OCI-LY7 (cell line): ENCODE results near the gene SDCBP2. TPM values are rescaled to one million over a fixed set of nuclear protein-coding genes. Genes with fewer than 3 reads are reported as not detected.
A peak's percentile ranks its signal among the peaks of the same experiment; 100 is the strongest.

Experiments
- BruUV-seq: library from RNA; stranded (reverse); fragments of 400-500 nt; replicated peaks from 2 replicates; lab custom pipeline; 2021; lab: Mats Ljungman, UMichigan
- CTCF ChIA-PET: fragments of 300-600 bp; sonication (Branson Sonifier 250); formaldehyde crosslinking; loops from one replicate; lab custom pipeline; 2022; ENCODE audit warnings: antibody characterized with exemption; ENCODE audit not compliant: unreplicated experiment; lab: Charles Lee
- POLR2A ChIA-PET: fragments of 300-600 bp; sonication (Branson Sonifier 250); formaldehyde crosslinking; loops from one replicate; lab custom pipeline; 2022; ENCODE audit warnings: antibody characterized with exemption; lab: Charles Lee
- DNase-seq: peaks from one replicate; pipeline ENCODE4 v3.0.0-alpha.2; 2015; ENCODE audit warnings: low spot score
- H2AFZ ChIP-seq: fragments of 200-600 bp; sonication (generic), shearing (Covaris generic); 2 replicates; pipeline ENCODE4 v1.6.1; 2014; ENCODE audit warnings: mild to moderate bottlenecking, antibody characterized with exemption, low read length, moderate library complexity
- H3K27ac ChIP-seq: fragments of 200-600 bp; sonication (generic); 2 replicates; pipeline ENCODE4 v1.5.1; 2014; ENCODE audit warnings: mixed run types, low read depth, mild to moderate bottlenecking, moderate library complexity, low read length, inconsistent platforms; ENCODE audit not compliant: poor library complexity, severe bottlenecking
- H3K36me3 ChIP-seq: fragments of 200-600 bp; sonication (generic); 2 replicates; pipeline ENCODE4 v1.6.1; 2014; ENCODE audit warnings: mild to moderate bottlenecking, antibody characterized with exemption, low read length, moderate library complexity, mixed read lengths; ENCODE audit not compliant: insufficient read depth
- H3K4me1 ChIP-seq: fragments of 200-600 bp; sonication (generic); 2 replicates; pipeline ENCODE4 v1.5.1; 2014; ENCODE audit warnings: mild to moderate bottlenecking, low read length; ENCODE audit not compliant: insufficient read depth, poor library complexity, severe bottlenecking
- H3K4me2 ChIP-seq: fragments of 200-600 bp; sonication (generic); 2 replicates; pipeline ENCODE4 v1.6.1; 2014; ENCODE audit warnings: mild to moderate bottlenecking, low read length
- H3K4me3 ChIP-seq: fragments of 200-600 bp; sonication (generic); 2 replicates; pipeline ENCODE4 v1.5.1; 2014; ENCODE audit warnings: mild to moderate bottlenecking, low read depth, low read length; ENCODE audit not compliant: poor library complexity, severe bottlenecking
- H3K79me2 ChIP-seq: fragments of 200-600 bp; sonication (generic); 2 replicates; pipeline ENCODE4 v1.6.1; 2016; ENCODE audit warnings: low read depth, mild to moderate bottlenecking, low read length, moderate library complexity, mixed read lengths; ENCODE audit not compliant: insufficient read depth
- H3K9me2 ChIP-seq: fragments of 200-600 bp; sonication (generic); 2 replicates; pipeline ENCODE4 v1.6.1; 2016; ENCODE audit warnings: mild to moderate bottlenecking, low read length, mixed read lengths; ENCODE audit not compliant: insufficient read depth
- H3K9me3 ChIP-seq: fragments of 200-600 bp; sonication (generic); 2 replicates; pipeline ENCODE4 v1.6.1; 2014; ENCODE audit warnings: mild to moderate bottlenecking, mixed run types, low read length, mixed read lengths
- H4K20me1 ChIP-seq: fragments of 200-600 bp; sonication (generic); 2 replicates; pipeline ENCODE4 v1.6.1; 2014; ENCODE audit warnings: mild to moderate bottlenecking, antibody characterized with exemption, low read length, moderate library complexity, mixed read lengths; ENCODE audit not compliant: insufficient read depth
- EZH2phosphoT487 ChIP-seq: fragments of 200-600 bp; sonication (generic); IDR thresholded peaks from 2 replicates; pipeline ENCODE4 v1.6.1; 2018; ENCODE audit warnings: low read depth, borderline replicate concordance, mild to moderate bottlenecking, mixed run types, antibody characterized with exemption, low read length, moderate library complexity, mixed read lengths
- intact Hi-C: fragments of 100-400 bp; cut with micrococcal nuclease; formaldehyde crosslinking; loops from one replicate; pipeline ENCODE4 v1.10.0; 2022; ENCODE audit not compliant: unreplicated experiment
- total RNA-seq, 2 experiments: library from RNA; depleted of rRNA in 1 of 2; stranded (reverse); fragments of >200 nt in 1 of 2; shearing (Covaris generic) in 1 of 2; gene quantifications; 2 replicates each; pipeline ENCODE4 v1.2.3, GENCODE V29; 2014 to 2022
- TF ChIP-seq, protein P1 (sequence below): fragments of 200-600 bp; sonication (generic); conservative IDR thresholded peaks from 2 replicates; pipeline ENCODE4 v1.5.1; 2014; ENCODE audit warnings: mild to moderate bottlenecking, antibody characterized with exemption, low read length, moderate library complexity, mixed read lengths

The SDCBP2 gene
- total RNA-seq, 2 experiments from 2014 or later: 1.8 to 2.6 TPM

DNA sequence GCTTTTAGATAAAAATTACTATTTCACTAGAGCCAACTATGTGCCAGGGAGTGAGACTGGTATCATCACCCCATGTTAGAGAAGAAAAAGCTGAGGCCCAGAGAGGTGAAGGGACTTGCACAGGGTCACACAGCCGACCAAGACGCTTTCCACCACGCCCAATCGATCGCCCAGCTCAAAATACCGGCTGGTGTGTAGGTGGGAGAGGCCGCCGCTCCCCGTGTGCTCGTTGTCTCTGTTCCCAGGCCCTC, 63.1 kb downstream of the SDCBP2 start:
- Histone ChIP-seq H3K27ac (no peak overlapping the region), H3K4me1 (no peaks in the 10 kb centered on the region), H3K4me2 (peak overlapping the region; percentile 26; the same call in 1 of the 2 replicates), H3K36me3 (no peaks in the 10 kb centered on the region), H3K9me2 (no peaks in the 10 kb centered on the region), H3K4me3 (no peak overlapping the region), H4K20me1 (no peaks in the 10 kb centered on the region), H2AFZ (no peak overlapping the region), H3K9me3 (no peaks in the 10 kb centered on the region), H3K79me2 (no peaks in the 10 kb centered on the region)
- no TSS peak for BruUV-seq
- DNase-seq: no peak
- POLR2A ChIA-PET: no interaction called here
- TF ChIP-seq EZH2phosphoT487: no peak
- TF ChIP-seq, protein P1, sequence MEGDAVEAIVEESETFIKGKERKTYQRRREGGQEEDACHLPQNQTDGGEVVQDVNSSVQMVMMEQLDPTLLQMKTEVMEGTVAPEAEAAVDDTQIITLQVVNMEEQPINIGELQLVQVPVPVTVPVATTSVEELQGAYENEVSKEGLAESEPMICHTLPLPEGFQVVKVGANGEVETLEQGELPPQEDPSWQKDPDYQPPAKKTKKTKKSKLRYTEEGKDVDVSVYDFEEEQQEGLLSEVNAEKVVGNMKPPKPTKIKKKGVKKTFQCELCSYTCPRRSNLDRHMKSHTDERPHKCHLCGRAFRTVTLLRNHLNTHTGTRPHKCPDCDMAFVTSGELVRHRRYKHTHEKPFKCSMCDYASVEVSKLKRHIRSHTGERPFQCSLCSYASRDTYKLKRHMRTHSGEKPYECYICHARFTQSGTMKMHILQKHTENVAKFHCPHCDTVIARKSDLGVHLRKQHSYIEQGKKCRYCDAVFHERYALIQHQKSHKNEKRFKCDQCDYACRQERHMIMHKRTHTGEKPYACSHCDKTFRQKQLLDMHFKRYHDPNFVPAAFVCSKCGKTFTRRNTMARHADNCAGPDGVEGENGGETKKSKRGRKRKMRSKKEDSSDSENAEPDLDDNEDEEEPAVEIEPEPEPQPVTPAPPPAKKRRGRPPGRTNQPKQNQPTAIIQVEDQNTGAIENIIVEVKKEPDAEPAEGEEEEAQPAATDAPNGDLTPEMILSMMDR: no peak
- CTCF ChIA-PET: no interaction called here
- intact Hi-C loops: no loop called here

- Histone ChIP-seq H3K36me3 (no peaks in the 10 kb centered on the region), H3K79me2 (no peaks in the 10 kb centered on the region), H3K4me3 (no peak overlapping the region), H3K9me3 (no peaks in the 10 kb centered on the region), H4K20me1 (no peaks in the 10 kb centered on the region), H3K4me2 (no peak overlapping the region), H2AFZ (no peak overlapping the region), H3K4me1 (no peaks in the 10 kb centered on the region), H3K9me2 (no peaks in the 10 kb centered on the region), H3K27ac (no peak overlapping the region)
- intact Hi-C loops: no loop called here
- no TSS peak for BruUV-seq
- no peak for DNase-seq
- TF ChIP-seq EZH2phosphoT487: no peak; the same call in 1 of the 2 replicates
- TF ChIP-seq, protein P1: no peak
- CTCF ChIA-PET: no interaction called here
- POLR2A ChIA-PET: no interaction called here
These were observed 63.6 kb downstream of the SDCBP2 start for GRCh38 chr20:1265226-1265915.

- Histone ChIP-seq H3K9me3 (no peaks in the 10 kb centered on the region), H2AFZ (no peak overlapping the region), H3K36me3 (no peaks in the 10 kb centered on the region), H3K4me2 (no peak overlapping the region), H4K20me1 (no peaks in the 10 kb centered on the region), H3K4me3 (no peak overlapping the region), H3K79me2 (no peaks in the 10 kb centered on the region), H3K4me1 (no peaks in the 10 kb centered on the region), H3K27ac (no peak overlapping the region), H3K9me2 (no peaks in the 10 kb centered on the region)
- ChIA-PET POLR2A (no interaction called here), CTCF (no interaction called here)
- no TSS peak for BruUV-seq
- DNase-seq: no peak
- no peak for TF ChIP-seq EZH2phosphoT487
- TF ChIP-seq, protein P1: no peak
- intact Hi-C loops: no loop called here
These were observed 64.2 kb downstream of the SDCBP2 start for GRCh38 chr20:1264727-1265126.
